ENCODE measurements around the gene SLC22A16.

DNA sequence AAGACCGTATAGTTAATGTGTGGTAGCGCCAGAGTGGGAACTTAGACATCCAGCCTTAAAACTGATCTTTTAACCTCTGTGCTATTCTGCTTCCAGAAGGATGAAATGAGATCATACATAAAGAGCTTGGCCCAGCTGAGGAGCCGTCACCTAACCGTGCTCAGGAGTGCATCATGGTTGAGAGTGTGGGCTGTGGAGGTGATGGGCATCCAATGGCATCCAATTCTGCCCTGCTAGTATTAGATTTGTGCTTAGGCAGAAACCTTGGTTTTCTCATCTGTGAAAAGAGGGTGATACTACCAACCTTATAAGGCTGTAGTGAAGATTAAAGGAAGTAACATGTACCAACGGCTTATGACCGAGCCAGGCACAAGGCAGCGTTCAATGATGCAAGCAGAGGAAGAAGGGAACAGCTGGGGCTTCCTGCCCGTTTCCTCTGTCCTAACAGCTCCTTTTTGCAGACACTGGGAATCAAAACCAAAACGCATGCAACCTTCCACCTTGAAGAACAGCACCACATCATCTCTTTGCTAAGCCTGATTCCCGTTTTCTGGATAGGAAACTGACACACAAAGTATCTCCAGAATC, 1.3 kb downstream of the SLC22A16 start:
- TF ChIP-seq CTCF (IDR thresholded peaks at IDR 0.05): no peak
- TF ChIP-seq ZFX (IDR thresholded peaks at IDR 0.05; ENCODE audit: borderline replicate concordance): no peak

Measured in 22Rv1 (cell line).